Activated T-cell treated with anti-CD3 and anti-CD28 coated beads for 1 hour (primary cell): ENCODE data around the gene WDR70.

ENCODE experiments used
- DNase-seq: peaks from one replicate; pipeline ENCODE4 v3.0.0-alpha.2; 2020; ENCODE audit warnings: low read depth

WDR70 gene

DNA sequence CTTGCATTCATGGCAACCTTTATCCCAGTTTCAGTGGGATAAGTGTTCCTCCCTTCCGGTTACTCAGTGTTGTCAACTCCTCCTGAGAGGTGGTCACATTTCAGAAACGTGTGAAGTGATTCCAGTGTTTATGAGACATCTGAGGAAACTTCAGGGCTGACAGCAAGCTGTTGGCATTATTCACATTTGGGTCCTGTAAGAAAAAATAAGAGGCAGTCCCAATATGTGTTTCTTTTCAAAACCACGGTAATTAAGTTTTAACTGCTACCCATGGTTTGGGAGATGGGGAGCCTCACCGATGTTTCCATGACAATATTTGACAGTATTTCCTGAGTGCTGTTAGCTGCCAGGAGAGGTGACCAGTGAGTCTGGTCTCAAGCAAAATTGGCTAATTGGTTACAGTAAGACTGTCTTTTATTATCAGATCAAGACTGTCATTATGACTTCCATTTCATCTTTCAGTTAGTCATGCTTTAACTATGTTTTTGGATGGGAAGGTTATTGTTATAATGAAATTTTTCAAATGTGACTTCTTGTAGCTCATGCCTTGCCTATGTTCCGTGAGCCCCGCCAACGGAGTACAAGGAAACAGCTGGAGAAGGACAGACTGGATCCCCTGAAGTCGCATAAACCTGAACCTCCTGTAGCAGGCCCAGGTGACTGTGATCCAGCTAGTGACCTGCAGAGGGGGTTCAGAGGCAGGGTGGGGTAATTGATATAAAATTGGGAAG lies 345.4 kb downstream of the WDR70 start:
- DNase-seq = no peak

DNA sequence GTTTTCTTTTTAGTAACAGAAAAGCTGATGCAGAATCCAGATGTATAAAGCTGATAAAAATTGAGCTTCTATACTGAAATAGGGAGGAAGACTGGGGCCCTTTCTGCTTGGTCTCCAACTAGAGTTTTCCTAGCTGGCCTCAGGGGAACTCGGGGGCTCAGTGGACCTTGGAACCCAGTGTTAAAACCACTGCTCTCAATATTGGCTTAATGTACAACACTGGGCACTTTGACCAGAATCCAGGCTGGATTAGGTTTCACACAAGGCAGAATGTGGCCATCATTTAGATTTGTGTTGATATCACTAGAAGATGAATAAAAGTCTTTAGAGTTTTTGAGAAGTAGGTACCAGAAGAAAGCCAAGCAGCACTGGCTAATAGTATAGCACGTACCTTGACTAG lies 346.1 kb downstream of the WDR70 start:
- no peak for DNase-seq

DNA sequence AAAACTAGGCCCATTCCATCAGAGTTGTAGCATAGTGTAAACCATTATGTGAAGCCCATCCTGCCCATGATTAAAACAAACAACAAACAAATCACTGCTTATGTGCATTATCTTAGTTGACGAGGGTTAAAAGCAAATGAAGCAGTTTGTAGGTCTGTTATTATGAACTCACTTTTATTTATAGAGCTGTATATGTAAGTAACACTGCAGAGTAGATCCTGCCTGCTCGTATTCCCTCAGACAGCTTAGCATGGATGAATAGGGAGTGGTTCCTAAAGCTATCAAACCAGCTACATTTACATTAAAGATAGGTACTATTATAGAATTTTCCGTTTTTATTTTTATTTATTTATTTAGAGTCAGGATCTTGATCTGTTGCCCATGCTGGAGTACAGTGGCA lies 348.1 kb downstream of the WDR70 start:
- no peak for DNase-seq

DNA sequence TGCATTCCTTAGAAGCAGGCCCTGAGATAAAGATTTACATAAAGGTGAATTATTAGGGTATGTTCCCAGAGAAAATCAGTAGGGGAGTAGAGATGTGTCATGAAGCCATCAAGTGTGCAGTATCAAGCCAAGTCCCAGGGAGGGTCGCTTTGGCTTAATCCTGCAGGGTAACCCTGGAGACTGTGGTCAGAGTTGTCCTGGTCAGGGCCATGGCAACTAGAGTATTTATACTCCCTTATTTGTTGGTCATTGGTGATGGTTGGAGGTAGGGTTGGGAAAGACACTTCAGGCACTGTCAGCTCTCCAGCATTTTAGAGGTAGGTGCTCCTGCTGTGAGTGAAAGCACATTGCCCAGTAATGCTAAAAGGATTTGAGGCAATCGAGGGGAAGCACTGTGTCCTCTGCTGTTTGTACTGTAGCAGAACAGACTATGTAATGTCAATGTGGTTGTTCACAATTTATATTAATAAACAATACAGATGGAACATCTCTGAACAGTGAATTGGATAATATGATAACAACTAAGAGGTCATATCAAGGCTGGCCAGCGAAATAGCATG lies 351.9 kb downstream of the WDR70 start:
- no peak for DNase-seq

DNA sequence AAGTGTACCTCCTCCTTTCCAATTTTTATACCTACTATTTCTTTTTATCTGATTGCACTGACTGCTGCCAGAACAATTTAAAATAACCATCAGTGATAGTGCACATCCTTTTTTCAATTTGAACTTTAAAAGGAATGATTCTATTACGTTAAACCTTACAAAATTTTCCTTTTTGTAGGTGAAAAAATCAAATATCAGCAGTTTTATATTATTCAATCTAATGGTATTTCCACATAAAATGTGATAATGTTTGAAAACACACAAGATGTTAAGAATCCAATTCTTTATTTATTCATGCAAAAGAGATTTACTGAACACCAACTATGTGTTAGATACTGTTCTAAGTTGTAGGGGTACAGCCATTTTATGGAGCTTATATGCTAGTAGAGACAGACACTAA lies 355.0 kb downstream of the WDR70 start:
- DNase-seq = no peak

DNA sequence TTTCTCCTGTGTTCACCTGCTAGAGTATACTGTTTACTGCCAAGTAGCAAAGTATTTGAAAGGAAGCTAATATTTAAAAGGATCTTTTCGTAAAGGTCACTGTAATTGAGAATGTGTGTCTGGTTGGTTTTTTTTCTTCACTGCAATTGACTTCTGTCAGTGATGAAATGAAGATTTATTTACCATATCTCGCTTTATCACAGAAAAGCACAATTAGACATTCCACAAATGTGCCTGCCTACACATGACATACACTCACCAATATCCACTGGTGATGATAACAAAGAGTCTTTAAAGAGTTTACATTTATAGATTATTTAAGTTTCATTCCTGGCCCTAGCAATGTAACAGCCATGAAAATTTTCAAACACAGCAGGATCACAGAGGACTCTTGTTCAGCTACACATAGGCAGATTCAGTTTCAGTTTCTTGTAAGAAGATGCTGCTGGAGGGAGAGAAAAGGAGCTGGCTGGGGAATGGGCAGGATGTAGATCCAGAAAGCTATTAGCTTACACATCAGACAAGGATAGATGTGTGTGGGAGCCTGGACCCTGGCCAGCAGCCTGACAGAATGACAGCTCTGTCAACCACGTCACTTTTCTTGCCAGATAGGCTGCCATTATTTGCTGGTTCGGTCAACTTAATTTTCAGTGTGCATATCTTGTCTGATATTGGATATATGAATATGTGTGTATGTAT lies 356.7 kb downstream of the WDR70 start:
- DNase-seq = no peak

DNA sequence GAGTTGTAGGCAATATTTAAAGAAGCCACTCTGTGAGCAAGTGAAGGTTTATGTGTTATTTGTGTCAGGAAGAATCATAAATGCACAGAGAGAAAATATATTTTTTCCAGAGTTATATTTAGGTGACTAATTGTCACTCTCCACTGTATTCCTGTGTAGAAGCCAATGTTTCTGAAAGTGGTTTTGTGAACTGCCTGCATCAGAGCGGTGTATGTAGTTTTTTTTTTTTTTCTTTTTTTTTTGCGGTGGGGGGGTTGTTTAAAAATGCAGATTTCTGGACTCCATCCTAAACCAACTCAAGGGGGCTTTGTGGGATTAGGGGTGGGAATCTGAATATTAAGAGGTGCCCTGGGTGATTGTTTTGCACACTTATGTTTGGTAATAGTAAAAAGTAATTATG lies 357.3 kb downstream of the WDR70 start:
- DNase-seq = no peak

DNA sequence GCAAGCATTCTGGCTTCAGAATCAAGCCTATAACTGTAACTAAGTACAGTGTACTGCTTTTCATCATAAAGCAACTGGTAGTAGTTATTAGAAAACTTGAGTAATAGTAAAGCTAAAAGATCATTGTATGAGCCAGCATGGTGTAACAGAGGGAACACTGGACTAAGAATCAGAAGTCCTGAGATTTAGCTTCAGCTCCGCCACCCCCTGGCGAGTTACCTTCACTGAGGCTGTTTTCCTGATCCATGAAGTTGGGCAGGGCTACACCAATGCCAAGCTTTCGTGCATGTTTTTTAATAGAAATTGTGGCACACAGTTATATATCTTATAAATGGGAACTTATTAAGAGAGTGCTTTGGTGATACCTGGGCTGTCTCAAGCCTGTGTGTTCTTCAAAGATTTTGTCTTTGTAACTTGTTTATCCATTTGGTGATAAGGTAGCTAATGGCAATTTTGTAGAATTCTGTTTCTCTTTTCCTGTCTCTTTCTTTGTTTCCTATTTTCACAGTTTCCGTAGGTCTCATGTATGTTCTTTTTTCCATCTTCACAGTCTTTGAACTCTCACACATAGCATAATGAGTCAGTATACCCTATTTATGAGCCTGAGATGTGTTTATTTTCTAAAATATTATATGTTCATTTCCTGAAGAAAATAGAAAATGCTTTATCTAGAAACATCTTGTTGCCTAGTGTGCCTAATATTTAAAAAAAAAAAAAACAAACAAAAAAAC lies 358.4 kb downstream of the WDR70 start:
- DNase-seq = no peak

DNA sequence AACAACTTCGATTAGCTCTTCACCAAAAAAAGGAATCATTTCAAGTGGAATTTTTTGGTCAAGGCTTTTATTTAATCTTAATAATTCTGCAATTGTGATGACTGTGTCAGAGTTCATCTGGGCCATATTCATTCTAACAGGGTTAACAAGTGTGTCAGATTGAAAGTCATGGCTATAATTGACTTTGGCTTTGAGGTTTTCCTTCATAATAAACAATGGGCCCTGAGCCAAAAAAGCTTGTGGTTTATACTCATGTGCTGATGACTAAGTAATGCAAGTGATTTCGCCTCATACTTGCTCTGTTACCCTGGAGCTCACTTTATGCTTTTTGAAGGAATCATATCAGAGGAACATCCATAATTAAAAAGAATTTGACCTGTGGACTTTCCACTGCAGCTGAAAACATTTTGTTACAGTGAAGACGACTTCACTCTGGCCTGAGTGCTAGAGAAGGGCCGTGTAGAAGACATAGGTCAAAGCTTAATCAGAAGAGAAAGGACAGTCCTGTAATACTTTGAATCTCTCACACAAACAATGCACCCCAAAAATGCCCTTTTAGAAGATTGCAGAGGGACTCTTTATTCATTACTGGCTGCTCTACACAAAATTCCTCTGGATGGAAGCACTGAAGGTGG lies 359.1 kb downstream of the WDR70 start:
- DNase-seq = no peak

DNA sequence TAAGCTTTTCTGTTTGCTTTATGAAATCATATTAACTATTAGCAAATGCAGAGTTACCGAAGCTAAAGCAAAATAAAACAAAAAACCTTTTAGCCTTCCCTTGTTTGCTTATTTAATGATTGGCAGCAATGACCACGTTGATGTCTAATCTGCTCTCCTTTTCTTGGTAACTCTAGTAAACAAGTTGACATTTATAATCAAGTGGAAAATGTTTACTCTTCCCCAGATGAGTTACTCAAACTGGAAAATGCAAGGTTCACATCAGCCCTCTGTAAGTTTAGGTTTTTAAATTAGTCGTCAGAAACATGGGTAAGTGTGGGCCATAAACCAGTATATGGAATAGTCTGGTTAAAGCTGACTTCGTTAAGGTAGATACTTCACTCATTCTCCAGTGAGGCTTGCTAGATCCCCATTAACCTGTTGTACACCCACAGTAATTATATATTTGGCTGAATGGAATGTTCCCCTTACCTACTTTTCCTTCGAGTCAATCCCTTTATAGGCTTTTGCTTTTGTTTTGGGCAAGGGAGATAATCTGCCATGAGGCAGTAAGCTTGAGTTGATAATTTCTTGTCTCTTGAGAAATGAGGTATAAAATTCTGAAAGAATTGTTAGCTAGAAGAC lies 359.9 kb downstream of the WDR70 start:
- DNase-seq = no peak

DNA sequence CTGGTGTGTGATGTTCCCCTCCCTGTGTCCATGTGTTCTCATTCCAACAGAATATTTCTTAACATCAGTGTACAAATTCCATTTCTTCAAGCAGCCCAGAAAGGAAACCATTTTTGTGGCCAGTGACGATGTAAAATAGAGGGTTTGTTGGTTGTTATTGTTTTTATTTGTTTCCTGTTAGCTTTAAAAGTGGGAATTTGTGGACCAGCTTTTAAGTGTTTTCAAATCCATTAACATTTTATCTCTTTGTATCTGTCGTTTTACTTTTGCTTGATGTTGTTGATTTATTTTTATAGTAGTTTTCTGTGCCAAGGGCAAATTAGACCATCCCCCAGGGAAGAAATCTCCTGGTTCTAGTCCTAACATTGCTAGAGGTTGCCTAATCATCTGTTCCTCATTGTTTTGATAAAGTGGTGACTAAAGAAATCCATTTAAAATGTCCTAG lies 360.7 kb downstream of the WDR70 start:
- no peak for DNase-seq

DNA sequence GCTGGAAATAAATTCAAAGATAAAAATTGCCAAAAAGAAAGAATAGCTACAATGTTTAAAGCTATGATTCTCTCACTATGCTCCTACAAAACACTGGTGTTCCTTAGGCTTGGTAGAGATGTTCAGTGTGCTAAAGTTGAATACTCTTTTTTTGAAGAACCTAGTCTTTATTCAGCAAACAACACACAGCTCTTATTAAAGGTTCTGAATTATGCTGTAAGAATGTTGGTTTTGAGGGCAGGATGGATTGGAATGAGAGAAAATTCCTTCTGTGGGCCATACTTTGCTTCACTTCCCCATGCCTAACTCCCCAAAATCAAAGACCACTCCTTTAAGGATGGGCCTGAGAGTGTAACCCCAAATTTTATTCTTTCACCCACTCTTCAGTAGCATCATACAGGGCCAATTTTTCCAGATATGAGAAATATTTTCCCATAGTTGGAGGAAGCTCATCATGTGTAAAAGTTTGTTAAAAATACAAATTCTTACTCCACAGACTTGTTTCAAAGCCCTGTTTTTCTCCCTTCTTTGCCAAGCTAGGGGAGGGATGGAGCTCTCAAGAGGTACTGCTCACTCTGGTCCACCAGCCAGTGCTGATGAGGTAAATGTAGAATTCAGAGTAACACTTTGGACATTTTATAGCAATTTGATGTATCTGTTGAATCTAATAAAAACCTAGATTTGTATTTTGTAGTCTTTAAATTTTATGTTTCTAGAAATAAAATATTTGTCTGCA lies 361.4 kb downstream of the WDR70 start:
- DNase-seq = no peak

DNA sequence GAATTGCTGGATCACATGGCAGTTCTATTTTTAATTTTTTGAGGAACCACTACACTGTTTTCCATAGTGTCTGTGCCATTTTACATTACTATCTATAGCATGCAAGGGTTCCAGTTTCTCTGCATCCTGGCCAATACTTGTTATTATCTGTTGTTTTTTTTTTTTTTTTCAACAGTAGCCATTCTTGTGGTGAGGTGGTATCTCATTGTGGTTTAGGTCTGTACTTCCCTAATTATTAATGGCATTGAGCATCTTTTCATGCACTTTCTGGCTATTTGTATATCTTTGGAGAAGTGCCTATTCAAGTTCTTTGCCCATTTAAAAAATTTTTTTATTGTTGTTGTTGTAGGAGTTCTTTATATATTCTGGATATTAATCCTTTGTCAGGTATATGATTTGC lies 363.0 kb downstream of the WDR70 start:
- DNase-seq = no peak

DNA sequence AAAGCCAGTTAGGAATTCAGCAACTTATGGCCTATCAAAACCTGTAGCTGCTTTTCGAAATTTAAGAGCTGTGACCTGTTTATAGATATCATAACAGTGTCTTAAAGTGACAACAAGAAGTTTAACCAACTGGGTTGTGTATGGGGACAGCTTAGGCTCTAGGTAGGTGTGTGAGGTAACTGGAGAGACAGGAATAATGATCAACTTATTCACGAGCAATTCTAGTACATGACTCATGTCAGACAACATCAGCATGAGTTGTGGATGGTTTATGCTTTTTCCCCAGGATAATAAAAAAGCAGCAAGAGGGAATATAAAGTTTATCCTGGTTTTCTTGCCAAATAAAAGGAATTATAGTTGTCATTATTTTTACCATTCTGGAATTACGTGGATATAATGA lies 372.1 kb downstream of the WDR70 start:
- DNase-seq = no peak

DNA sequence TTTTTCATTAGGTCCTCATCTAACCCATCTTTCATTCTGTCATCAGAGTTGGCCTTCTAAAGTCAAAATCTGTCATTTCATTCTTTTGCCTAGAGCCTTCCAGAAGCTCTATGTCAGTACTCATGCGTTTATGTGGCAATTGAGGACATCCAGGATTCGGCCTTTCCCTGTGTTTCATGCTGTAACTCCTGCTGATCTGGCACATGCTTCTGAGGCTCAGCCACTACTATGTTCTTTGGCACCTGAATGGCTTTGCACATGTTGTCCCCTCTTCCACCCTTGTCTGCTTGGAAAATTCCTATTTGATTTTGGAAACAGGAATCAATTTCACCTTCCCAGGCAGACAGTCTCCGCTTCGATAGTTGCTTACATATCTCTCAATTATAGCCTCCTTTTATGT lies 375.9 kb downstream of the WDR70 start:
- DNase-seq = no peak

DNA sequence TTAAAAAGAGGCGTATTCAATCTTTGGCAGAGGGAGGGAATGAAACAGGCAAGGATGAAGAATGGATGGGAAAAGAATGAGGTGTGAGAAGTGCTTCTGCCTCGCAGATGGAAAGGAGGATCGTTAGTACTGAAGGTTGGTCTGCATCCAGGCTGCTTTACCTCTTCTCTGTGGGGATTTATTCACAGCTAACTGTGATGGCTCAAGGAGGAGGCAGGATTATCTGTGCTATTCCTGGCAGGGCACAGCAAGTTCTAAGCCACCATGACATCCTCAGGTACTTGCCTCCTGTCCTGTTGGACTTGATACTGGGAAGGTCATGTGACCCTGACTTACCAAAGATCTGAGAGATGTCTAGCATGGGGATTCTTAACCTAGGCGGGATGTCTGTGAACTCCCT lies 376.5 kb downstream of the WDR70 start:
- no peak for DNase-seq

DNA sequence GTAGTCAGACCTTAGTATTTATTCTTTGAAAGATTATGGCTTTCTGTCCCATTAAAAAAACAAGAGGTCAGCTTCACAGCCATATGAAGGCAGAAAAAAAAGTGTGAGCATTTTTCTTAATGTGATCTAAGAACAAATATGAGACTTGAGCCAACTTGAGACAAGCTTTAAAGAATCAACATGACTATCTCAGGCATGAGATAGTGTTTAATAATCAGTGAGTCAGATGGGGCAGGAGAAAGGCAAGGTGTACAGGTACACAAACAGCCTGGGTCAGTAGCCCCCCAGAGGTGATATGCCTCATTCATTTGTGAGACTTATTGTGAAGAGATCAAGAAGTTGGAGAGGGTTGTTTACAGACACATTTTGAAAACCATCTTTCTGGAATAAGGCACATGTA lies 377.1 kb downstream of the WDR70 start:
- no peak for DNase-seq

DNA sequence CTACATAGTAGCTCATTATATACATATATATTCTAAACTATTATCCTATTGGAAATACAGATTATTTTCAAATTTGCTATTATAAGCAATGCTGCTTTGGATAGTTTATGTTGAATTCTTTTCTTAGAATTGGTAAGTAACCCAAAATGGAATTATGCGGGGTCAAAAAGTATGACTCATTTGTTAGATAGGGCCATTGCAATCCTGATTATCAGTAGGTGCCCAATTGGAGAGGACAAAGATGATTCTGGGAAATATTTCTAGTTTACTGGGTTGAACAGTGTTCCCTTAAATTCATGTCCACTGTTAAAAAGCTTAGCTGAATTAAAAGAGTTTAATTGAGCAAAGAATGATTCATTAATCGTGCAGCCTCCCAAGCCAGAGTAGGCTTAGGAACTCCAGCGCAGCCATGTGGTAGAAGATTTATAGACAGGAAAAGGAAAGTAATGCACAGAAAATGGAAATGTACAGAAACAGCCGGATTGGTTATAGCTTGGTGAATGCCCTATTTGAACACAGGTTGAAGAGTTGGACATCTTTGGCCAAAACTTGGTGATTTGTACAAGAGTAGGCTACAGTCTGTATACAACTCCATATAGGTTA lies 379.0 kb downstream of the WDR70 start:
- DNase-seq = no peak

DNA sequence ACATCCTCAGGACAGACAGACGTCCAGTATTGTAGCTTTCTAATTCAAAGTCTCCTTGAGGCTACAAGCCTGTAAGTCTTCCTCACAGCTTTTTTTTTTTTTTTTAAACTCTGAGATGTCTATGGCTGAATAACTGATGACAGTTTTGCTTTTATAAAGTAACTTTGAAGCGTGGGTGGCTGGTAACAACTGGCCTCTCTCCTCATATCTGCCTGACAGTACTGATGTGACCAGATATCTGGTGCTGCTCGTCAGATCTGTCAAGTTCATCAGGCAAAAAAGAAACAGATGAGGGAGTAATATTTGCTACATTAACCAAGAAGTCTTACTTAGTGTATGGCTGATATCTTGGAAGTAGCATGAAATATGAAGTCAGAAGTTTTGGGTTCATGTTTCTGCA lies 388.1 kb downstream of the WDR70 start:
- no peak for DNase-seq

DNA sequence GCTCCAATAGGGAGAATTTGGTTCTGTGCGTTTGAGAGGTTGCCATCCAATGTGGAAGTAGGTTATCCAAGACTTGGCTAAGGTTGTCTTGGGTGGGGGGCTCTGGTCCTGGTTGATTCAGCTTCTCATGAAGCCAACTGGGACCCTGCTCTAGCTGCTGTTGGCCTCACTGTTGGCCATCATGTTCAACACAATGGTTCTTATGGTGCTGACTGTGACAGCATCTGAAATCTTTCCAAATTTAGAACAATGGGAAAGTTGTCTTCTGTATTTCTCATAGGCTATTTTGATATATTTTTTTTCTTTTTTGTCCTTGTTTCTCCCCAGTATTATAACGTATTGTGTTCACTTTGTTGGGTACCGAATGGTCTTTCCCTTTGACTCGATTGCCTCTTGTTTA lies 388.8 kb downstream of the WDR70 start:
- no peak for DNase-seq

DNA sequence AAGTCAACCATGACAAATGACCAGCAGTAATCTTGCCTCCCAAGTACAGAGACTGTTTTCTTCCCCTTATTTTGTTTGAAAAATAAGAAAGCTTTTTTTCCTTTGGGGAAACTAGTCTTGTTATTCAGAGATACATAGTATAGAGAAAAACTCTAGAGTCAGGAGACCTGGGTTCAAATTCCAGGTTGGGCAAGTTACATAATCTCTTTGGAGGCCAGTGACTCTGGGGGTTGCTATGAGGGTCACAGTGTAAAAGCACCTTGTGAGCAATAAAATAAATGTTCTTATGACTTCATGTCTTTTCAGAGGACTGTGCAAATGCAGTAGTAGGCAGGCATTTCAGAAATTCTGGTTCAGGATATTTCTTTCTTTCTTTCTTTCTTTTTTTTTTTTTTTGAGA lies 389.3 kb downstream of the WDR70 start:
- no peak for DNase-seq
